HepG2 (cell line): ENCODE results near the gene STX8. TPM values are rescaled to one million over a fixed set of nuclear protein-coding genes. Genes with fewer than 3 reads are reported as not detected.

Experiments
- ARNT2 ChIP-seq: sonication (generic); formaldehyde crosslinking; IDR thresholded peaks from 2 replicates; pipeline ENCODE4 v1.8.0; 2022; ENCODE audit warnings: mild to moderate bottlenecking, low read depth, missing genetic modification reagents, moderate library complexity
- CENPX ChIP-seq: sonication (generic); formaldehyde crosslinking; IDR thresholded peaks from 2 replicates; pipeline ENCODE4 v1.9.0; 2021; ENCODE audit warnings: mild to moderate bottlenecking, missing genetic modification reagents, moderate library complexity
- HNF1A ChIP-seq, 2 experiments: sonication (generic) in 1 of 2; formaldehyde crosslinking in 1 of 2; IDR thresholded peaks; 2 replicates each; pipeline versions ENCODE4 v1.4.0 to v1.6.1; 2016 to 2020; ENCODE audit warnings: borderline replicate concordance in 1 of 2, low read depth in 1 of 2, mild to moderate bottlenecking in 1 of 2, missing genetic modification reagents in 1 of 2
- LBX2 ChIP-seq: sonication (generic); formaldehyde crosslinking; IDR thresholded peaks from 2 replicates; pipeline ENCODE4 v1.5.0; 2020; ENCODE audit warnings: missing genetic modification reagents, mild to moderate bottlenecking, borderline replicate concordance
- MED13 ChIP-seq: sonication (generic); formaldehyde crosslinking; IDR thresholded peaks from 2 replicates; pipeline ENCODE4 v1.5.0; 2020; ENCODE audit warnings: missing genetic modification reagents
- POGK ChIP-seq: sonication (generic); formaldehyde crosslinking; conservative IDR thresholded peaks from 2 replicates; pipeline ENCODE4 v1.8.0; 2022; ENCODE audit warnings: mild to moderate bottlenecking, moderate library complexity, missing genetic modification reagents
- SMAD3 ChIP-seq: sonication (generic); formaldehyde crosslinking; IDR thresholded peaks from 2 replicates; pipeline ENCODE4 v1.4.0; 2020; ENCODE audit warnings: missing genetic modification reagents
- TFAP4 ChIP-seq: sonication (generic); IDR thresholded peaks from 2 replicates; pipeline ENCODE4 v1.6.1; 2016; ENCODE audit warnings: low read depth, borderline replicate concordance
- ZHX1 ChIP-seq: sonication (generic); formaldehyde crosslinking; IDR thresholded peaks from 2 replicates; pipeline ENCODE4 v1.8.1; 2022; ENCODE audit warnings: low read depth, mild to moderate bottlenecking, missing genetic modification reagents
- ZNF512B ChIP-seq: sonication (generic); formaldehyde crosslinking; IDR thresholded peaks from 2 replicates; pipeline ENCODE4 v1.5.1; 2020; ENCODE audit warnings: missing genetic modification reagents, mild to moderate bottlenecking, borderline replicate concordance
- ZNF563 ChIP-seq: sonication (generic); formaldehyde crosslinking; IDR thresholded peaks from 2 replicates; pipeline ENCODE4 v1.8.0; 2022; ENCODE audit warnings: mild to moderate bottlenecking, moderate library complexity, missing genetic modification reagents
- polyA plus RNA-seq, 8 experiments: library from polyadenylated mRNA; depleted of rRNA in 3 of 8; stranded (reverse) in 7 of 8; unstranded in 1 of 8; fragments of >200 nt; fragmentation: Illumina TruSeq in 4 of 8; extraction: Trizol in 4 of 8; gene quantifications; 2 replicates each; pipeline versions ENCODE4 v1.2.1 to v1.2.3, GENCODE V29; 2011 to 2016; ENCODE audit warnings: low read depth in 4 of 8, missing spikeins in 1 of 8, mixed read lengths in 1 of 8; ENCODE audit not compliant: insufficient read depth in 1 of 8
- total RNA-seq, 5 experiments: library from RNA; depleted of rRNA; stranded (reverse); fragments of >200 nt; fragmentation: Illumina TruSeq; extraction: Trizol; gene quantifications; 2 replicates each; pipeline ENCODE4 v1.2.3, GENCODE V29; 2016; ENCODE audit warnings: low read depth in 1 of 5

STX8 gene
- total and polyA plus RNA-seq, 2 of the 13 experiments (the other 11 are each of a cell fraction or from before 2014, with no cell fraction given): 36.4 to 53.6 TPM

GRCh38 chr17:9575381-9576101 lies at the start of gene STX8 (continued):
- TF ChIP-seq LBX2 (CRISPR knock-in tag) (no peak), ZNF512B (CRISPR knock-in tag) (no peak; the same call in 1 of the 2 replicates), TFAP4 (peak; percentile 100), MED13 (CRISPR knock-in tag) (no peak), ARNT2 (CRISPR knock-in tag) (peak; percentile 80; the same call in 1 of the 2 replicates), CENPX (CRISPR knock-in tag) (no peak), ZNF563 (CRISPR knock-in tag) (0 out of 2 replicates have a peak, but pooled peaks have one; percentile 48), SMAD3 (CRISPR knock-in tag) (0 out of 2 replicates have a peak, but pooled peaks have one; percentile 54), HNF1A (IDR thresholded peaks at IDR 0.05; ENCODE audit: low read depth) (no peak), HNF1A (CRISPR knock-in tag; IDR thresholded peaks at IDR 0.05; ENCODE audit: borderline replicate concordance) (peak; percentile 34; the same call in 1 of the 2 replicates), ZHX1 (no peak), POGK (CRISPR knock-in tag) (peak; percentile 69; the same call in 1 of the 2 replicates)
